PFSK-1 (cell line): Measurements from ENCODE around the gene YES1.

ENCODE experiments used
- FOXP2 ChIP-seq: optimal IDR thresholded peaks from 2 replicates; pipeline ENCODE3; 2011; ENCODE audit warnings: borderline replicate concordance, control low read depth, inconsistent platforms; ENCODE audit not compliant: insufficient read depth; ENCODE audit errors: extremely low read length, extremely low read depth
- POLR2AphosphoS5 ChIP-seq: IDR thresholded peaks from 2 replicates; pipeline ENCODE4 v1.6.1; 2012; ENCODE audit warnings: low read depth, mild to moderate bottlenecking, control low read depth, low read length, moderate library complexity
- SIN3A ChIP-seq: IDR thresholded peaks from 2 replicates; pipeline ENCODE4 v1.6.1; 2012; ENCODE audit warnings: mild to moderate bottlenecking, low read length, moderate library complexity, borderline replicate concordance; ENCODE audit not compliant: insufficient read depth
- TAF1 ChIP-seq: IDR thresholded peaks from 2 replicates; pipeline ENCODE4 v1.6.1; 2012; ENCODE audit warnings: low read length, control low read depth, borderline replicate concordance; ENCODE audit not compliant: insufficient read depth
- TF ChIP-seq, protein P1 (sequence below), 2 experiments: IDR thresholded peaks; 2 replicates each; pipeline versions ENCODE4 v1.6.1 to v1.8.0; 2011 to 2012; ENCODE audit warnings: low read depth in 2 of 2, low read length in 2 of 2, control low read depth in 1 of 2, inconsistent platforms in 1 of 2, mild to moderate bottlenecking in 1 of 2, moderate library complexity in 1 of 2; ENCODE audit not compliant: insufficient read depth in 1 of 2

YES1 gene

DNA sequence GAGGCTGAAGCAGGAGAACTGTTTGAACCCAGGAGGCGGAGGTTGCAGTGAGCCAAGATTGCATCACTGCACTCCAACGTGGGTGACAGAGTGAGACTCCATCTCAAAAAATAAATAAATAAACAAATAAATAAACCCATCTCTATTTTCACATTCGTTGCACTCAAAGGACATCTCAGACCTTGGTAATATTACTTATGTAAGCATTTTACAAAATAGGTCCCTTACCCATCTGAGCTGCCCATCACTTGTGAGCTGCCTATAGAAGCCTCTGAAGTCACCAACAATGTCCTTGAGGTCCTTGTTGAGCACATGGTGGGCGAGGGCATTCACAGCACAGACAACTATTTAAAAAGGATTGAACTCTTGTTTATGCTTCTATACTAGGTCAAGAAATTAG lies 115.0 kb downstream of the YES1 start:
- TF ChIP-seq SIN3A: no peak
- no peak for TF ChIP-seq FOXP2
- TF ChIP-seq TAF1: no peak
- TF ChIP-seq, protein P1, sequence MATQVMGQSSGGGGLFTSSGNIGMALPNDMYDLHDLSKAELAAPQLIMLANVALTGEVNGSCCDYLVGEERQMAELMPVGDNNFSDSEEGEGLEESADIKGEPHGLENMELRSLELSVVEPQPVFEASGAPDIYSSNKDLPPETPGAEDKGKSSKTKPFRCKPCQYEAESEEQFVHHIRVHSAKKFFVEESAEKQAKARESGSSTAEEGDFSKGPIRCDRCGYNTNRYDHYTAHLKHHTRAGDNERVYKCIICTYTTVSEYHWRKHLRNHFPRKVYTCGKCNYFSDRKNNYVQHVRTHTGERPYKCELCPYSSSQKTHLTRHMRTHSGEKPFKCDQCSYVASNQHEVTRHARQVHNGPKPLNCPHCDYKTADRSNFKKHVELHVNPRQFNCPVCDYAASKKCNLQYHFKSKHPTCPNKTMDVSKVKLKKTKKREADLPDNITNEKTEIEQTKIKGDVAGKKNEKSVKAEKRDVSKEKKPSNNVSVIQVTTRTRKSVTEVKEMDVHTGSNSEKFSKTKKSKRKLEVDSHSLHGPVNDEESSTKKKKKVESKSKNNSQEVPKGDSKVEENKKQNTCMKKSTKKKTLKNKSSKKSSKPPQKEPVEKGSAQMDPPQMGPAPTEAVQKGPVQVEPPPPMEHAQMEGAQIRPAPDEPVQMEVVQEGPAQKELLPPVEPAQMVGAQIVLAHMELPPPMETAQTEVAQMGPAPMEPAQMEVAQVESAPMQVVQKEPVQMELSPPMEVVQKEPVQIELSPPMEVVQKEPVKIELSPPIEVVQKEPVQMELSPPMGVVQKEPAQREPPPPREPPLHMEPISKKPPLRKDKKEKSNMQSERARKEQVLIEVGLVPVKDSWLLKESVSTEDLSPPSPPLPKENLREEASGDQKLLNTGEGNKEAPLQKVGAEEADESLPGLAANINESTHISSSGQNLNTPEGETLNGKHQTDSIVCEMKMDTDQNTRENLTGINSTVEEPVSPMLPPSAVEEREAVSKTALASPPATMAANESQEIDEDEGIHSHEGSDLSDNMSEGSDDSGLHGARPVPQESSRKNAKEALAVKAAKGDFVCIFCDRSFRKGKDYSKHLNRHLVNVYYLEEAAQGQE (IDR thresholded peaks at IDR 0.05; ENCODE audit: insufficient read depth in 1 of 2, low read depth in 2 of 2, low read length in 2 of 2): no peak
- no peak for TF ChIP-seq POLR2AphosphoS5

DNA sequence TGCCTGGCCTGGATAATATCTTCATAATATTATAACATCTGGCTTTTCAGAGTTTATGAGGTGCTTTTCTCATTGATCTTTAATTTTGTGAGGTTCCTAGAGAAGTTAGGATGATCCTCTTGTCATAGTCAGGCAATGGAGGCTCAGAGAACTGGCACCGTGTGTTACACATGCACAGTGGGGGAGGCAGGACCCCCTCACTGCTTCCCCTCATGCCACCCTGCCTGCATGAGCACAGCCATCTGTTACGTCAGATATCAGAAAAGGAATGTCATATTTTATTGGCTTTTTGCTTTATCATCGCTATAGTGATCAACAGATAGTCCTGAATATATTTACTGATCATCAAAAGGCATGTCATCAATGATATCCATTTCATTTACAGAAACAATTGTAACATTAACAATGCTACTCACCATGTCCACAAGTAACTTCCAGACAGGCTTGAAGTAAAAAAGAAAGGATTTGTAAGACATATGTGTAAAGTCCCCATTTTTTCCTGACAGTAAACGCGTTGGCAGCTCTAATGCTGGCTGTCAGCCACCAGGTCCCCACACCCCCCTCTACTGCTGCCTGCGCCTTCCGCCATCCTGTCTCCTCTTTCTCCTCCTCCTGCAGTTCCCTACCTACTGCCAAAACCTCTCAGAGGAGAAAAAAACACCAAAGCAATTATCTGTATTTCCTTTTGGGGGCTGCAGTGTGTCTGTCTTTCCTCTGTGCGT lies 118.4 kb downstream of the YES1 start:
- TF ChIP-seq FOXP2 (no peak), SIN3A (no peak), POLR2AphosphoS5 (no peak), TAF1 (no peak)
- TF ChIP-seq, protein P1 (IDR thresholded peaks at IDR 0.05; ENCODE audit: insufficient read depth in 1 of 2, low read depth in 2 of 2, low read length in 2 of 2): no peak

DNA sequence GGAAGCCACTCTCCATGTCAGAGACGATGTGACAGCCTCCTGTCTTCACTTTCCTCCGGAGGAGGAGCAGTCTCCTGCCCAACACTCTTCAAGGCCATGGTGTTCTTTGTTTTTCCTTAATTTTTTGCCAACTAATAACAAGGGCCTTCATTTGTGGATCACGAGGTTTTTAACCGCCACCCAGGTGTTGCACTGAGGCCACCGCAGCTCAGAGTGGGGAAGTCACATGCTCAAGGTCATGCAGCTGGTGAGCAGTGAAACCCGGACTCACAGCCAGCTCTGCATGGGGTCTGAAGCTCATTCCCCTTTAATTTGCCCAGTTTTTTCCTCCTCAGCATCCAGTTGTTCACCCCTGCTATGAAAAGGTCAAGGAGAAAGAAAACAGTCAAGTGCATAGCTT lies 119.2 kb downstream of the YES1 start:
- TF ChIP-seq FOXP2: no peak
- TF ChIP-seq POLR2AphosphoS5: no peak
- TF ChIP-seq TAF1: no peak
- TF ChIP-seq, protein P1 (IDR thresholded peaks at IDR 0.05; ENCODE audit: insufficient read depth in 1 of 2, low read depth in 2 of 2, low read length in 2 of 2): no peak
- no peak for TF ChIP-seq SIN3A

DNA sequence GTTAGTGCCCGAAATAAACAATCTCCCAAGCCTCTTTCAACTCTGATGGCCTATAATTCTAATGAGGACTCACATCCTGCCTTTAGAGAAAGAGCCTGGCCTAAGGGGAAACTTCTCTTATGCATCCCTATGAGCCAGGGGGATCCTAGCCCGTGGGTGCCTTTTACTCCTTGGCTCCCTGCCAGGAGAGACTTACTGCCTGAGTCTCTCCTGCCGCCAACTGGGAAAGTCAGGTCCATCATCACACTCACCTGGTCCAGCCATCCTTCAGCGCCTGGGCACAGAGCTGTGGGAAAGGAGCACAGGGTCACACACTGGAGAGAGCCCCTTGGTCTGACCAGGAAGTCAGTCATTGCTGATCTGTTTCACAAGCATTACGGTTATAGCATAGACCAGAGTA lies 123.7 kb downstream of the YES1 start:
- TF ChIP-seq, protein P1 (IDR thresholded peaks at IDR 0.05; ENCODE audit: insufficient read depth in 1 of 2, low read depth in 2 of 2, low read length in 2 of 2): no peak
- TF ChIP-seq SIN3A (no peak), POLR2AphosphoS5 (no peak), TAF1 (no peak), FOXP2 (no peak)
